ENCODE measurements around the gene SRSF3. TPM values are rescaled to one million over a fixed set of nuclear protein-coding genes. Genes with fewer than 3 reads are reported as not detected.
A peak's percentile ranks its signal among the peaks of the same experiment; 100 is the strongest.

SRSF3 gene
- total and polyA plus RNA-seq, 8 donors = 60.5 to 122 (median 105) TPM

- H3K4me3 ChIP-seq = no peak overlapping the region
- intact Hi-C loops (cut with DNase I) = loop anchor here in 1 of 3 donors (5.0 kb wide), 1 partner anchor 105 kb away; no protein-coding TSS in a partner anchor
- peaks cover 0 to 6% (median 3%) of the 10 kb centered on the region in 3 donors for H3K36me3 ChIP-seq
- DNase-seq = peak; percentile 85 to 95 (median 90)
- no peaks in the 10 kb centered on the region for H3K27me3 ChIP-seq
- peak; percentile 85 to 94 (median 92) for ATAC-seq
- WGBS, 2 donors = 12 to 15% methylated on average over 5 of the region's 5 CpGs
- no peaks in the 10 kb centered on the region for H3K9me3 ChIP-seq
- H3K4me1 ChIP-seq = peaks cover 7 to 19% (median 11%) of the 10 kb centered on the region in 3 donors
- peak overlapping the region in 2 of 4 donors; percentile 42 to 53 for H3K27ac ChIP-seq
- no peak for FAIRE-seq
- no peak for TF ChIP-seq CTCF (IDR thresholded peaks at IDR 0.05)
These were observed 22.8 kb downstream of the SRSF3 start for GRCh38 chr6:36616893-36617521.

- Histone ChIP-seq H3K9me3 (no peaks in the 10 kb centered on the region), H3K4me3 (no peak overlapping the region), H3K27ac (no peak overlapping the region), H3K36me3 (no peaks in the 10 kb centered on the region), H3K27me3 (no peaks in the 10 kb centered on the region), H3K4me1 (peaks cover 8 to 24% (median 11%) of the 10 kb centered on the region in 3 donors)
- DNase-seq = peak in 1 of 6 donors; percentile 21
- no peak for TF ChIP-seq CTCF (IDR thresholded peaks at IDR 0.05)
- intact Hi-C loops (cut with DNase I) = loop anchor here in 1 of 3 donors (5.0 kb wide), 1 partner anchor 104 kb away; no protein-coding TSS in a partner anchor
- ATAC-seq = no peak
- FAIRE-seq = no peak
- WGBS, 2 donors = 82 to 87% methylated on average over 10 of the region's 10 CpGs
These were observed 24.5 kb downstream of the SRSF3 start for GRCh38 chr6:36618366-36619355.

GRCh38 chr6:36621371-36621855 lies 27.3 kb downstream of the SRSF3 start:
- no peak for FAIRE-seq
- ATAC-seq = no peak
- no peak overlapping the region for H3K4me3 ChIP-seq
- peaks cover 11 to 31% (median 11%) of the 10 kb centered on the region in 3 donors for H3K4me1 ChIP-seq
- H3K36me3 ChIP-seq = no peaks in the 10 kb centered on the region
- DNase-seq = peak in 2 of 6 donors; percentile 2 to 27
- intact Hi-C loops (cut with DNase I) = loop anchor here in 2 of 3 donors (5.0 to 10.0 kb wide), 2 partner anchors 61 to 103 kb away; no protein-coding TSS in a partner anchor
- WGBS, 2 donors = 88 to 89% methylated on average over 7 of the region's 7 CpGs
- no peaks in the 10 kb centered on the region for H3K27me3 ChIP-seq
- TF ChIP-seq CTCF (IDR thresholded peaks at IDR 0.05) = no peak
- H3K9me3 ChIP-seq = no peaks in the 10 kb centered on the region
- no peak overlapping the region for H3K27ac ChIP-seq

- DNase-seq (peak in 1 of 6 donors; percentile 26), ATAC-seq (no peak), FAIRE-seq (no peak)
- H3K36me3 ChIP-seq = no peaks in the 10 kb centered on the region
- H3K4me3 ChIP-seq = no peak overlapping the region
- H3K27me3 ChIP-seq = no peaks in the 10 kb centered on the region
- H3K27ac ChIP-seq = peak overlapping the region in 1 of 4 donors; percentile 25
- peaks cover 0 to 23% (median 5%) of the 10 kb centered on the region in 3 donors for H3K4me1 ChIP-seq
- intact Hi-C loops (cut with DNase I) = loop anchor here in 2 of 3 donors (5.0 to 10.0 kb wide), 2 partner anchors 59 to 102 kb away; no protein-coding TSS in a partner anchor
- no peaks in the 10 kb centered on the region for H3K9me3 ChIP-seq
- no peak for TF ChIP-seq CTCF (IDR thresholded peaks at IDR 0.05)
- WGBS, 2 donors = 35 to 36% methylated on average over 4 of the region's 4 CpGs
These were observed 28.9 kb downstream of the SRSF3 start for GRCh38 chr6:36622901-36623546.
